ENCODE measurements around the gene MYCBP2.
"Not testable (repeated sequence)": the region's sequence is repeated elsewhere in the genome, so short reads cannot be mapped to it uniquely, and the experiment has no call there.

The MYCBP2 gene
- 484 to 683 (median 580) reads per million in 4 donors for total RNA-seq

DNA sequence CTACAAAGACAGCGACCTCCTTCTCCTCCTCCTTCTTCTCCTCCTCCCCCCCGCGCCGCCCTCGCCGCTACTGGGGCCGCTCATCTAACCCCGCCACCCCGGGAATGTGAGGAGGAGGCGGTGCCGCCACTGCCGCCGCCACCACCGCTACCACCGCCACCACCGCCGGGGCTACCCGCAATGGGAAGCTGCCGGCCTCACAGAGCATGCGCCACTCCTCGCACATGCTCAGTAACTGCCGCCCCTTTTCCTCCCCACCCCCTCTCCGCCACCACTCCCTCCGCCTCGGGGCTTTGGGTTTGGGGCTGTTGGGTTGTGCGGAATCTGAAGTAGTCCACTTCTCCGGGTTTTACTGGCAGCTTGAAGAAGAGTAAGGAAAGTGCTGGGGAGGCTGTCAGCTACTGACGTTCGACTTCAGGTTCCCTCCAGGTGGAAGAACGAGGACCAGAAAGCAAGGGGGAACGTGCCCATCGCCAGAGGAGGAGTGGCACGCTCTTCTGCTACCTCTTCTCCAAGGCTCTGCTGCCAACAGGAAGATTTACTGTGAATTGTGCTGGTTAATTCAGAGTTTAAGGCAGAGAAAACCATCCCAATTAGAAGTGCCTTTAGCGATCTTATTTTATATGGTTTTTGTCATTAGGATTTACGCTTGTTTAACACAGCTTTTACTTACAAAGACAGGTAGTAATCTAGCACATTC, at the start of gene MYCBP2:
Gene MYCBP2 (minus strand): TSS at position 190 of the 700 bp plus-strand sequence. CDS start 319 bp downstream, outside the sequence.
- DNase-seq, result peak; percentile 90 to 98 (median 94)

DNA sequence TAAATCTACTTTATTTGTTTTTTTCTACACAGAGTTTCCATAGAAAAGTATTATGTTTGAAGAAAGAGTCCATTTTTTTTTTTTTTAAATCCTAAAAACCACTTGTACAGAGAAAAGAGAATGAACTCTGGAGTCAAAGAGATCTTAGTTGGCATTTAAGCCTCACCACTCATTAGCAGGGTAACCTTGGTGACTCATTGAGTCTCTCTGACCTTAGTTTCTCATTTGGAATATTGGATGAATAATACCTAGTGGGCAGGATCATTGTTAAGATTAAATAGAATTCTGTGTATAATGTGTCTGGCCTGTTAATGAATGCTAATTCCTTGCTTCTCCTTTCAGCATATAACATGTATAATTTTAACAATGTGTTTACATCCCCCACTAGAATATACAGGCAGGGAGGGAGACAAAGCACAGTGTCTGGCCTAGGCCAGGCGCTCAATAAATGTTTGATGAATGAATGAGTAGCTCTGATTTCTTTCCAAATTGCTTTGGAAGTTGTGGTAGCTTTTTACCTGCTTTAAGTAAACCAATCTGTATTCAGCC, 48.7 kb upstream of the MYCBP2 start:
- no peak for DNase-seq

DNA sequence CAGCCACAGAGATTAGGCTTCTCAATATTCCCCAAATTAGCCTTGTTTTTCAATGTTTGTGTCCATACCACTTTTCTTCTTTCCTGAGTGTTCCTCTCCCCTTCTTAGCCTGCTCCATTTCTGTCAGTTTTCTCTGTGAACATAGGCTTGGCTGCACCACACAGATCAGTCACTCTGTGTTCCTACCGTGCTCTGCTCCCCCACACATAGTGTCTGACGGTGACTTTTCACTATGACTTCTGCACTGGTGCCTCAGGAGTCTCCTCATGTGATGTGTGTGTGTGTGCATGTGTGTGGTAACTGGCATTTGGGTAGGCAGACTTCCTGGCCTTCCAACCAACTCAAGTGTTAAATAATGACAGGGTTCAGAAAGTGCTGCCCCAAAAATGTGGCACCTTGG, 47.9 kb upstream of the MYCBP2 start:
- no peak for DNase-seq

GRCh38 chr13:77374339-77374738, 47.4 kb upstream of the MYCBP2 start:
- no peak for DNase-seq

- no peak for DNase-seq
These were observed 46.6 kb upstream of the MYCBP2 start for GRCh38 chr13:77373502-77373901.

DNA sequence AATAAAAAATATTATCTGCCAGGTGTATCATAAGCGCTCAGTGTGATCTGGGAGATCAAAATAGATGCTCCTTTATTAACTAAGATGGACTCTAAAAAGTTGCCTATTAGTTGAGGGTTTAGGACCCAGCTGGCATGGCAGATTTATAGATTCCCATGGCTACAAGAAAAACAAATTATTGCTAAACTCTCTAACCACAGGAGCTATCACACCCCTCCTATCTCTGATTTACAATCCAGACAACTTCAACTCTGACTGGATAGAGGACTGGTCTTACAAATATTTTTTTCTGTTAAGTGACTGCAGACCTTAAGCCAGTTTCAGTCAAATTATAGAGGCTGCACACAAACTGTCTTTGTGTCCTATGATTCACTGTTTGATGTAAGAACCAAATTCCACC, 45.4 kb upstream of the MYCBP2 start:
- DNase-seq, result no peak

GRCh38 chr13:77370888-77371287, 44.0 kb upstream of the MYCBP2 start:
- no peak for DNase-seq

DNA sequence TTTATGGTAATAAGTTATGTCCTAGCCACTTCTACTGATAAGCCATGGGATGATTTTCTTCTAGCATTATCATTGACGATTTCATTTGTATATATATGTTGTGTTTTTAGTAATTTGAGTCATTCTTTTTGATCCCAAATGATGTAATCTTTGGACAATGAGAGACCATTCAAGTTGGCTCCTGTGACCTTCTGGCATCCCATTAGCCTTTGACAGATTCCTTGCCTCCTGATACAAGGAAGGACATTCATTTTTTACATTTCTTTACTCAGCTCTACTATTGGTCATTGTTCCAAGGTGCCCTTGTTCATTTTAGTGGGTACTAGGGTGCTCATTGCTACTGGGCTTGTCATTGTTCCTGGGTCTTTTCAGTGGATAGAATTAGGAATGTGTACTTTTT, 35.3 kb upstream of the MYCBP2 start:
- DNase-seq, result no peak

DNA sequence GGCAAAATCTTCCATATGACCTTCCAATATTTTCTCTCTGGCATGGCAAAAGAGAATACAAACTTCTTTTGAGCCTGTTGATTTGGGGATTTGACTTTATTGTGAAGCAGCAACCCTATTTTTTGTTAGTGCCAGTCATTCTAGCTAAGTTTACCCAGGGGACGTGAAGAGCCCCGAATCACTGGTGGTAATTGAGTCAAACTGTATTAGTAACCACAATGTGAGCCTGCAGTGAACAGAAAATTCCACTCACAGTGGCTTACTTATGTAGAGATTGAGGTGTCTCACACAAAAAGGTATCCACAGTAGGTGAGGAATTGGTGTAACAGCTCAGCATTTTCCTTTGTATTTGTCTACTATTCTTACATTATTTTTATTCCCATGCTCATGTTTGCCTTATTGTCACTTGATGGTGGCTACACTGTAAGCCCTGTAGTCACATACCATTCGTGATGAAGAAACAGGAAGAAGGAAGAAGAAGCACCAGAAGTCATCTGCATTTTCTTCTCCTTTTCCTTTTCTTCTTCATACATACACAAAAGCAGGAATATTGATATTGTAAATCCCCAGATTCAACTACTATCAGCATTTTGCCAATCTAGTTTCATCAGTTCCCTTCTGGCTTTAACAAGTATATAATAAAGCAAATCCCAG, 33.3 kb upstream of the MYCBP2 start:
- DNase-seq, result no peak

DNA sequence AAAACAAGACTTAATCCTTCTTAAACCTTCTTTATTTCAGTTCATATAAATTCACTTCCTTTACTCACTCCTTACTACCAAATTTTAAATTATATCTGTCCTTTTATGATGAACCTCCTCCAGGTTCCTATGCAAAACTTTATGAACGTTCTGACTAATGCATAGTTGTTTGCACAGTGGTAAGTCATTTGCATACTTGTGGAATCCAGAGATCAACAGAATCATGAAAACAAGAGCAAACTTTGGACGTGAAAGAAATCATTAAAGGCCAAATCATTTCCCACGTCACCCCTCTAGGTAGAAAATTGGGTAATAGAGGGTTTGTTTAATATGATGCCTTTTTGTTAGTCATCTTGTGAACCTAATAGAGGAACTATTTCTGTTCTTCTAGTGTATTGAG, 32.3 kb upstream of the MYCBP2 start:
- DNase-seq, result no peak

DNA sequence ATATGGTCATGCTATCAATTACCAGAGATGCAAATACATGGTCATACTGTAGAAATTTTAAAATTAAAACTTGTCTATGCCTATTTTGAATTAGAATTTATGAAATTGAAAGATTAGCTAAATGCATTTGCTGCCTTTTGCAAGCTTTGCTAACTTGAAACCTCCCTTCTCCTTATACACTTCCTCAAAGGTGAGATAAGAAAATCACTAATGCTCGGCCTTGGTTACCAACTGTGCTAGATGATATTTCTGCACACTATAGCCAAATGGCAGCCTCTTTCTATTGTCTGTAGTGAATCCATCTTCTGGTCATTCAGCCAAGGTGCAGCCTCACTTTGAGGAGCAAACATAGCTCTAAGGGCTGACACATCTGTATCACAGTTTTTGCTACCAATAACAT, 31.1 kb upstream of the MYCBP2 start:
- DNase-seq, result no peak

GRCh38 chr13:77356155-77356554, 29.3 kb upstream of the MYCBP2 start:
- no peak for DNase-seq

- no peak for DNase-seq
These were observed 27.1 kb upstream of the MYCBP2 start for GRCh38 chr13:77353995-77354394.

GRCh38 chr13:77351315-77351714, 24.4 kb upstream of the MYCBP2 start:
- DNase-seq, result no peak

GRCh38 chr13:77350811-77351210, 23.9 kb upstream of the MYCBP2 start:
- DNase-seq, result no peak

GRCh38 chr13:77349365-77349764, 22.5 kb upstream of the MYCBP2 start:
- no peak for DNase-seq

DNA sequence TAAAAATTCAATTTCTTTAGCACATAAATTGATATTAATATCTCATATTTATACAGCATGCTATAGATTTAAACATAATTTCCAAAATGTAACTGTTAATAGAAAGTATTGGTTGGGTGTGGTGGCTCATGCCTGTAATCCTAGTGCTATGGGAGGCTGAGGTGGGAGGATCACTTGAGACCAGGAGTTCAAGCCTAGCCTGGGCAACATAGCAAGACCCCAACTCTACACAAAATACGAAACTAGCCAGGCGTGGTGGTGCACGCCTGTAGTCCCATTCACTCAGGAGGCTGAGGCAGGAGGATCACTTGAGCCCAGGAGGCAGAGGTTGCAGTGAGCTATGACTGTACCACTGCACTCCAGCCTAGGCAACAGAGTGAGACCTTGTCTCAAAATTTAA, 20.5 kb upstream of the MYCBP2 start:
- not testable (repeated sequence) for DNase-seq

- DNase-seq, result no peak
These were observed 18.4 kb upstream of the MYCBP2 start for GRCh38 chr13:77345150-77345780.

DNA sequence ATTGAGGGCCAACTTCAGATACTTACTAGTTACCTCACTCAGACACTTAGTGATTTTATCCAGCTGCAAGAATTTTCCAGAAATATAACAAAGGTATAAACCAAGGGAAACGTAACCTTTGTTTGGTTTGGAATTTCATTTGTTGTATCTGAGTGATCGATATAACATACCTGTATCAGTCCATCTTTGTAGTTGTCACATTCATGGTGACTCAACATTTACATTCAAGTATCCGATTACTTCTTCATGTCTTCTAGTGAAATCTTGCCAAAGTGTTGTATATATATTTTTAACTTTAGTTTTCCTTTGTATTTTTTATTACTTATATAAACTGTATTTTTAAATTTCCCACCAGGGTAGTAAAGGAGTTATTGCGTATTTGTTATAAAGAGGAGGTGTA, 16.9 kb upstream of the MYCBP2 start:
- DNase-seq, result no peak

- no peak for DNase-seq
These were observed 12.5 kb upstream of the MYCBP2 start for GRCh38 chr13:77339408-77339807.

- no peak for DNase-seq
These were observed 12.1 kb upstream of the MYCBP2 start for GRCh38 chr13:77338961-77339401.

DNA sequence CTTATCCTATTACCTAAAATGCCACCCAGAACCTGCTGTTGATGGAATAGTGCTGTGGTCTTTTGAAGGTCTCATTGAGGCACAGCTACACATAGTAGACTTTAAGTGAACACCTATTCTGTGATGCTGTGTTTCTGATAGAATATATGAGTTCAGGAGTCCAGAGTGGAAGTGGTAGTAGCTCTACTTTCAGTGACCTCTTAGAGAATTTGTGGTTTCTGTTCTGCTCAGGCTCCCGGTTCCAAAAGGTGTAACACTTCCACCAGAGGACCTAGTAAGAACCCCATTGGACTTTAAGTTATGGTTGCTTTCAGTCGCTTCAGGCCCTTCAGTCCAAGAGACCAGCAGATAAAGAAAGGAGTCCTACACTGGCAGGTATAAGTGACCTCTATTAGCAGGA, 11.4 kb upstream of the MYCBP2 start:
- DNase-seq, result no peak

- DNase-seq, result no peak
These were observed 10.3 kb upstream of the MYCBP2 start for GRCh38 chr13:77337159-77337558.

- DNase-seq, result no peak
These were observed 8.6 kb upstream of the MYCBP2 start for GRCh38 chr13:77335543-77335942.
